Common myeloid progenitor, CD34-positive (primary cell): ENCODE data around the gene AJUBA.
"Not testable (repeated sequence)": the region's sequence is repeated elsewhere in the genome, so short reads cannot be mapped to it uniquely, and the experiment has no call there.

Experiments
- CTCF ChIA-PET: fragments of 350-600 bp; sonication (Branson Sonifier 250); formaldehyde crosslinking; loops from one replicate; lab custom pipeline; 2021; ENCODE audit warnings: antibody characterized with exemption; lab: Charles Lee
- POLR2A ChIA-PET: fragments of 350-600 bp; sonication (Branson Sonifier 250); formaldehyde crosslinking; loops from one replicate; lab custom pipeline; 2021; ENCODE audit warnings: antibody characterized with exemption; lab: Charles Lee
- DNase-seq, 3 donors: peaks; one replicate each; pipeline versions ENCODE4 v3.0.0 to v3.0.0-alpha.2; 2013
- H3K27ac ChIP-seq, 2 experiments: 1 replicate in 1 of 2; 2 replicates in 1 of 2; pipeline ENCODE4 v1.7.0; 2013; ENCODE audit warnings: inconsistent platforms in 2 of 2, low read length in 2 of 2, mild to moderate bottlenecking in 2 of 2, low read depth in 1 of 2, moderate library complexity in 1 of 2; ENCODE audit not compliant: severe bottlenecking in 2 of 2, insufficient read depth in 1 of 2, poor library complexity in 1 of 2
- H3K27me3 ChIP-seq, 5 experiments: replicated peaks in 2 of 5; 1 replicate in 3 of 5; 2 replicates in 2 of 5; pipeline versions ENCODE4 v1.6.1 to v1.7.0; 2013; ENCODE audit warnings: low read length in 4 of 5, mild to moderate bottlenecking in 2 of 5, moderate library complexity in 2 of 5, inconsistent platforms in 1 of 5; ENCODE audit not compliant: insufficient read depth in 5 of 5, control insufficient read depth in 4 of 5
- H3K36me3 ChIP-seq, 4 experiments: 1 replicate in 2 of 4; 2 replicates in 2 of 4; pipeline versions ENCODE4 v1.6.1 to v1.7.0; 2013; ENCODE audit warnings: low read length in 3 of 4, control low read depth in 1 of 4, mild to moderate bottlenecking in 1 of 4; ENCODE audit not compliant: control insufficient read depth in 4 of 4, insufficient read depth in 4 of 4
- H3K4me1 ChIP-seq, 4 experiments: 1 replicate in 3 of 4; 2 replicates in 1 of 4; pipeline versions ENCODE4 v1.6.1 to v1.7.1; 2013; ENCODE audit warnings: low read length in 3 of 4, mild to moderate bottlenecking in 3 of 4, control low read depth in 1 of 4, inconsistent platforms in 1 of 4, moderate library complexity in 1 of 4; ENCODE audit not compliant: control insufficient read depth in 4 of 4, insufficient read depth in 4 of 4; ENCODE audit errors: control extremely low read depth in 1 of 4
- H3K4me3 ChIP-seq, 7 experiments: 1 replicate in 4 of 7; 2 replicates in 3 of 7; pipeline versions ENCODE4 v1.5.1 to v1.7.0; 2013; ENCODE audit warnings: mild to moderate bottlenecking in 7 of 7, low read length in 6 of 7, moderate library complexity in 6 of 7, inconsistent platforms in 2 of 7, low read depth in 2 of 7, control low read depth in 1 of 7; ENCODE audit not compliant: insufficient read depth in 4 of 7, control insufficient read depth in 1 of 7; ENCODE audit errors: extremely low read depth in 1 of 7
- H3K9me3 ChIP-seq, 5 experiments: 1 replicate in 4 of 5; 2 replicates in 1 of 5; pipeline versions ENCODE4 v1.6.1 to v1.7.1; 2013; ENCODE audit warnings: low read length in 4 of 5, mild to moderate bottlenecking in 2 of 5, inconsistent platforms in 1 of 5, low read depth in 1 of 5, moderate library complexity in 1 of 5; ENCODE audit not compliant: control insufficient read depth in 4 of 5, insufficient read depth in 2 of 5; ENCODE audit errors: control extremely low read depth in 1 of 5
- WGBS: methylation state at CpG from one replicate; pipeline ENCODE4 v1.1.5; 2013; ENCODE audit not compliant: insufficient coverage; 5-methylcytosine and 5-hydroxymethylcytosine counted together

The AJUBA gene

GRCh38 chr14:23006544-23007419 lies 24.4 kb upstream of the AJUBA start:
- peaks cover 8 to 34% (median 28%) of the 10 kb centered on the region in 4 experiments for H3K4me1 ChIP-seq
- H3K36me3 ChIP-seq: no peaks in the 10 kb centered on the region
- under 1% methylated on average over 59 of the region's 62 CpGs for WGBS
- H3K27me3 ChIP-seq: no peaks in the 10 kb centered on the region
- POLR2A ChIA-PET: interaction anchor here (0.6 to 1.5 kb wide), 5 partner anchors 10 to 65 kb away, joined by 3 to 7 read pairs (median 3); no protein-coding TSS in a partner anchor
- peak; percentile 98 to 99 (median 99) for DNase-seq
- H3K4me3 ChIP-seq: peak overlapping the region; percentile 47 to 92 (median 86)
- peak overlapping the region; percentile 89 to 95 for H3K27ac ChIP-seq
- H3K9me3 ChIP-seq: no peaks in the 10 kb centered on the region
- CTCF ChIA-PET: interaction anchor here (0.7 to 4.1 kb wide), 29 partner anchors 8 to 180 kb away, joined by 3 to 47 read pairs (median 4); partner anchors contain the start of genes AJUBA, CDH24, PSMB11 and PSMB5

- WGBS: 67% methylated on average over 3 of the region's 5 CpGs
- DNase-seq: no peak
- peak overlapping the region in 6 of 7 experiments; percentile 47 to 92 (median 88) for H3K4me3 ChIP-seq
- peaks cover 8 to 34% (median 28%) of the 10 kb centered on the region in 4 experiments for H3K4me1 ChIP-seq
- no peaks in the 10 kb centered on the region for H3K9me3 ChIP-seq
- H3K27ac ChIP-seq: peak overlapping the region; percentile 89 to 95
- POLR2A ChIA-PET: interaction anchor here (1.3 to 1.5 kb wide), 2 partner anchors 10 to 11 kb away, joined by 4 to 7 read pairs; no protein-coding TSS in a partner anchor
- H3K27me3 ChIP-seq: no peaks in the 10 kb centered on the region
- CTCF ChIA-PET: interaction anchor here (0.6 to 4.1 kb wide), 21 partner anchors 9 to 183 kb away, joined by 3 to 47 read pairs (median 4); partner anchors contain the start of genes AJUBA, CDH24 and PSMB11
- no peaks in the 10 kb centered on the region for H3K36me3 ChIP-seq
These were observed 23.8 kb upstream of the AJUBA start for GRCh38 chr14:23006188-23006534.

GRCh38 chr14:23005451-23006187 lies 23.3 kb upstream of the AJUBA start:
- peak in 2 of 3 donors; percentile 17 to 35 for DNase-seq
- no peaks in the 10 kb centered on the region for H3K27me3 ChIP-seq
- H3K9me3 ChIP-seq: no peaks in the 10 kb centered on the region
- H3K4me3 ChIP-seq: peak overlapping the region in 5 of 7 experiments; percentile 77 to 92 (median 89)
- 56% methylated on average over 2 of the region's 3 CpGs for WGBS
- peaks cover 8 to 34% (median 28%) of the 10 kb centered on the region in 4 experiments for H3K4me1 ChIP-seq
- H3K36me3 ChIP-seq: no peaks in the 10 kb centered on the region
- POLR2A ChIA-PET: no interaction called here
- peak overlapping the region; percentile 89 to 95 for H3K27ac ChIP-seq
- CTCF ChIA-PET: interaction anchor here (0.6 to 34.1 kb wide), 16 partner anchors 10 to 183 kb away, joined by 3 to 933 read pairs (median 8); partner anchors contain the start of genes AJUBA, CDH24 and PSMB11

GRCh38 chr14:23004274-23004673 lies 21.9 kb upstream of the AJUBA start:
- H3K9me3 ChIP-seq, H3K4me3 ChIP-seq, POLR2A ChIA-PET, DNase-seq, H3K36me3 ChIP-seq, H3K27ac ChIP-seq, H3K27me3 ChIP-seq: not testable (repeated sequence)
- 100% methylated on average over 3 of the region's 4 CpGs for WGBS
- CTCF ChIA-PET: interaction anchor here (0.6 to 34.1 kb wide), 2 partner anchors 9 to 48 kb away, joined by 3 to 933 read pairs; partner anchors contain the start of genes CDH24 and PSMB11
- H3K4me1 ChIP-seq: peaks cover 8 to 30% (median 24%) of the 10 kb centered on the region in 4 experiments

GRCh38 chr14:23002592-23002991 lies 20.2 kb upstream of the AJUBA start:
- no peak overlapping the region for H3K27ac ChIP-seq
- ChIA-PET CTCF (interaction anchor here (1.6 to 34.1 kb wide), 3 partner anchors 9 to 50 kb away, joined by 4 to 933 read pairs (median 7); partner anchors contain the start of genes CDH24 and PSMB11), POLR2A (no interaction called here)
- no peaks in the 10 kb centered on the region for H3K27me3 ChIP-seq
- no peaks in the 10 kb centered on the region for H3K9me3 ChIP-seq
- H3K4me1 ChIP-seq: peaks cover 8 to 17% (median 14%) of the 10 kb centered on the region in 4 experiments
- no peak overlapping the region for H3K4me3 ChIP-seq
- H3K36me3 ChIP-seq: peaks cover 0 to 6% (median 0%) of the 10 kb centered on the region in 4 experiments
- 89% methylated on average over 1 of the region's 3 CpGs for WGBS
- no peak for DNase-seq

GRCh38 chr14:23000860-23001259 lies 18.5 kb upstream of the AJUBA start:
- CTCF ChIA-PET: interaction anchor here (0.6 to 34.1 kb wide), 9 partner anchors 9 to 267 kb away, joined by 3 to 933 read pairs (median 3); partner anchors contain the start of genes AJUBA, CDH24 and PSMB11
- no CpG with 5 or more reads among the region's 2 CpGs for WGBS

More at GRCh38 chr14:23000860-23001259, 18.5 kb upstream of the AJUBA start:
- Histone ChIP-seq H3K27ac (no peak overlapping the region), H3K4me1 (peaks cover 0 to 7% (median 4%) of the 10 kb centered on the region in 4 experiments), H3K36me3 (peaks cover 0 to 6% (median 2%) of the 10 kb centered on the region in 4 experiments), H3K9me3 (no peaks in the 10 kb centered on the region), H3K27me3 (no peaks in the 10 kb centered on the region), H3K4me3 (no peak overlapping the region)
- no peak for DNase-seq
- POLR2A ChIA-PET: no interaction called here
